Diencephalon (tissue), 1 donor: ENCODE measurements around the gene CNTLN. TPM values are rescaled to one million over a fixed set of nuclear protein-coding genes. Genes with fewer than 3 reads are reported as not detected.

Experiments used
- small RNA-seq: library from RNA; depleted of rRNA; stranded (forward); fragments of <200 nt; gene quantifications from one replicate; pipeline ENCODE3, GENCODE V24; 2014
- total RNA-seq: library from RNA; depleted of rRNA; stranded (reverse); fragments of >200 nt; gene quantifications from one replicate; pipeline ENCODE4 v1.2.3, GENCODE V29; 2014

CNTLN gene
- 25.1 TPM for total RNA-seq

GRCh38 chr9:17134396-17135294 is at the start of gene CNTLN:
CNTLN (plus strand) TSS chr9:17135040; CDS start chr9:17135066, 26 bp downstream.

Small RNAs within 50 kb of the gene (small RNA-seq; reads per million reads assigned to genes)
- not detected for gene RPS29P33
